ENCODE data around the gene TNFAIP8. TPM values are rescaled to one million over a fixed set of nuclear protein-coding genes. Genes with fewer than 3 reads are reported as not detected.

TNFAIP8 gene
- total RNA-seq, 3 donors from 2014 or later = 275 to 314 (median 282) TPM

DNA sequence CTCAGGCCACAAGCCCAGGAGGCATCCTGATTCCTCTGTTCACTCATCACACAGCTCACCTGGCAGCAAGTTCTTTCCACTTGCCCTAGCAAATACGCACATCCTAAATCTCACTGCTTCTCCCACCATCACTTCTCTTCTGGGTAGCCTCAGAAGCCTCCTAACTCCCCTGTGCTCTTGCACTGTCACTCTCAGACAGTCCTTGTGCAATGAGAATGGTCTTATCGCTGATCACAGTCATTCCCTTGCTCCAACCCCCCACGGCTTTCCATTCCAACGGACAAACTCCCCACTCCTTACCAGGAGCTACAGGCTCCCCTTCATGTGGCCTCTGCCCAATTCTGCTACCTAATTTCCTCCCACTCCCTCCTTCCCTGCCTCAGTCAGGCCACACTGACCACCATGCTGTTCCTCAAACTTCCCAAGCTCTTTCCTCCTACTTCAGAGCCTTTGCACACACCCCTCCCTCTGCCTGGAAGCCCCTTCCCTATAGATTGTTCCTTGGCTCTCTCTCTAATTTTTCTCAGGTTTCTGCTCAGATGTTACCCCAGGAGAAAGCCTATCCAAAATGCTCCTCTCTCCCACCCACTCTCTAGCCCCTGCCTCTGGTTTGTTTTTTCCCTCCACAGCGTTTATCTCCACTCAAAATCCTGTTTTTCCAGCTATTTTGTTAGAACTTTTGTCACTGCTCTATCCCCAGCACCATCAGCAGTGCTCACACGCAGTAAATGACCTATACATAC lies 34.1 kb upstream of the TNFAIP8 start:
- Mint-ChIP-seq H3K4me3 (peak overlapping the region; percentile 55), H3K9me3 (no peaks in the 10 kb centered on the region), H3K27me3 (ENCODE audit: low read depth) (no peaks in the 10 kb centered on the region), H3K36me3 (ENCODE audit: insufficient read depth) (peaks cover 20% of the 10 kb centered on the region), H3K4me1 (ENCODE audit: low read depth) (peaks cover 91% of the 10 kb centered on the region)
- no peak for DNase-seq
- no peak for ATAC-seq

DNA sequence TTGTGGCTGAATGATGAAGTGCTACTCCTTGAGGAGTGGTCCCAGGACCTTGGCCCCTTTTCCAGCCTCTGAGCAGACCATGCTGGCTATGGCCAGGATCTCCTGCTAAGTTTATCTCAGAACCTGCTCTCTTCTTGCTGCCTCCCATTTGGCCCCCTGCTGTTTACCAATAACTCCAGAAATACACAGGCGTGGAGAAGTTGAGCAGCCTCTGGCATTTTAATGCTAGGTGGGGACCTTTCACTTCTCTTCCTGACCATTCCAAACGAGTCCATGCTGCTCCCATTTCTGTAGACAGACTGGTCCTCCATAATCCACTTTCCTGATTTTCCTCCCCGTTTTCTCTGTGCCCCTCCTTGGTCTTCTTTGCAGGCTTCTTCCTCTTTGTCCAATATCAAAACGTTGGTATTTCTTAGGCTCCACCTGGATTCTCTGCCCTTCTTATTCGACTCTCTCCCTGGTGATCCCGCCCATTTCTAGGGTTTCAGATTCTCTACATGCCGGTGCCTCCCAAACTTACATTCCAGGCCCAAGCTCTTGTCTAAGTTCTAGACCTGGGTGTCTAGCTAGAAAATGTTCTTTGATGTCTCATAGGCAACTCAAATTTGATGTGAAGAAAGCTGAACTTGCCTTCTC lies 33.4 kb upstream of the TNFAIP8 start:
- Mint-ChIP-seq H3K27me3 (ENCODE audit: low read depth) (no peaks in the 10 kb centered on the region), H3K4me1 (ENCODE audit: low read depth) (peaks cover 94% of the 10 kb centered on the region), H3K36me3 (ENCODE audit: insufficient read depth) (peaks cover 20% of the 10 kb centered on the region), H3K4me3 (peak overlapping the region; percentile 74), H3K9me3 (no peaks in the 10 kb centered on the region)
- ATAC-seq = no peak
- no peak for DNase-seq

- DNase-seq = no peak
- peaks cover 20% of the 10 kb centered on the region for H3K36me3 Mint-ChIP-seq (ENCODE audit: insufficient read depth)
Observed at GRCh38 chr5:119322948-119323537, 32.8 kb upstream of the TNFAIP8 start.

DNA sequence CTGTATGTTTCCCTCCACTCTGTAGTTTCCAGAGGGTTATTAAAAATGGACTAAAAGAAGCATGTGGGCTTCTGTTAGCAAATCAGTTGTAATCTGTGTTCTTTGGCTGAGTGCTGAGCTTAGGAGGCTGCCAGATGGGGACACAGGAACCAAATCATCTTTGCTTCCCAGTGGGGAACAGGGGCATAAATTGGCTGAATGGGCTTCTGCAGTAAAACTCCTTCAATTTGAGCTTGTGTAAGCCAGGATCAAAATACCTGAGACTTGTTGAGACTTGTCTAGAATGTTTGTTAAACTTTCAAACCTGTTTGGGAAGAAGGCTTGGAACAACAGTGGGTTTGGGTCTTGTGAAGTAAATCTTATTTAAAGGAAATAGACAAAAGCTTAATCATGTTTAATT lies 32.2 kb upstream of the TNFAIP8 start:
- no peak for ATAC-seq
- no peaks in the 10 kb centered on the region for H3K27me3 Mint-ChIP-seq (ENCODE audit: low read depth)
- H3K4me3 Mint-ChIP-seq = no peak overlapping the region
- DNase-seq = no peak
- peaks cover 20% of the 10 kb centered on the region for H3K36me3 Mint-ChIP-seq (ENCODE audit: insufficient read depth)
- no peaks in the 10 kb centered on the region for H3K9me3 Mint-ChIP-seq
- H3K4me1 Mint-ChIP-seq (ENCODE audit: low read depth) = peaks cover 94% of the 10 kb centered on the region

More at GRCh38 chr5:119322948-119323537, 32.8 kb upstream of the TNFAIP8 start:
- H3K27me3 Mint-ChIP-seq (ENCODE audit: low read depth) = no peaks in the 10 kb centered on the region
- peak overlapping the region; percentile 74 for H3K4me3 Mint-ChIP-seq
- peak; percentile 65 to 70 for ATAC-seq
- no peaks in the 10 kb centered on the region for H3K9me3 Mint-ChIP-seq
- H3K4me1 Mint-ChIP-seq (ENCODE audit: low read depth) = peaks cover 94% of the 10 kb centered on the region

- Mint-ChIP-seq H3K27me3 (ENCODE audit: low read depth) (no peaks in the 10 kb centered on the region), H3K9me3 (no peaks in the 10 kb centered on the region), H3K36me3 (ENCODE audit: insufficient read depth) (peaks cover 13% of the 10 kb centered on the region), H3K4me3 (no peak overlapping the region), H3K4me1 (ENCODE audit: low read depth) (peaks cover 94% of the 10 kb centered on the region)
- no peak for ATAC-seq
- DNase-seq = no peak
Observed at GRCh38 chr5:119324842-119325241, 31.0 kb upstream of the TNFAIP8 start.

- peak overlapping the region; percentile 46 for H3K4me3 Mint-ChIP-seq
- DNase-seq = peak; percentile 51
- peaks cover 14% of the 10 kb centered on the region for H3K36me3 Mint-ChIP-seq (ENCODE audit: insufficient read depth)
- H3K4me1 Mint-ChIP-seq (ENCODE audit: low read depth) = peaks cover 94% of the 10 kb centered on the region
- peak; percentile 12 to 18 for ATAC-seq
- H3K9me3 Mint-ChIP-seq = no peaks in the 10 kb centered on the region
- no peaks in the 10 kb centered on the region for H3K27me3 Mint-ChIP-seq (ENCODE audit: low read depth)
Observed at GRCh38 chr5:119327018-119327417, 28.8 kb upstream of the TNFAIP8 start.

DNA sequence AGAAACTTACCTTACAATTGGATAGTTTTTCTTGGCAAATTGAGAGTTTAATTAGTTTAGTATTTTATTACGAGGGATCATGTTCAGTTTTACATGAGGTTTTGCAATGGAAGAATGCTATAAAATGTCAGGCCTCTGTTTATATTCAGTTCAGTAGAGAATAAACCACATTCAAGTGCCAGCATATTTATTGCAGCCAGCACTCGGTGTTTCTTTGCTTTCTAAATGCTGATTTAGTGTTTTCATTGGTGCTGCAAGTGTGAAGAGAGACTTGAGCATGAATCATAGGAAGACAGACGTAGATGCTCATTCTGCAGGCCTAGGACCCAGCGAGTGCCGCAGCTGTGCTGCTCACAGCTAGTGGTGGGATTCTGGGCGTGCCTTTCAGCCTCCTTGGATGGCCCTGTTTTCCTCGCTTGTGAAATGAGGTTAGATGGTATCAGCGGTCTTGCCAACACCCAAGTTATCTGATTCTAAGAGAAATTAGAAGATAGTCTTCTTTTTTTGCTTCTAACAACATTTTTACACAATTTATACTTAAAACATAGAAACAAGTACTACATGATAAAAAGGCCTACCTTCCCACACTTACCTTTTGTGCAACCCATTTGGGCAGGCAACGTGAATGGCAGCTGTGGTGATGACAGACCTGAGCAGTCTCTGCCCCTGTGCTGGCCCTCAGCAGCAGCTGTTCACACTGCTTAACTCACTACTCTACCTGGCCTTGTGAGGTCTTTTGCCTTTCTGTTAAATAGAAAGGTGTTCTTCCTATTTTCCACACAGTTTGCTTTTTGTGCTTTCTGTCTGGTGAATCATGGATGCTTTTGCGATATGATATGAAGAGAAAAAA lies 26.8 kb upstream of the TNFAIP8 start:
- DNase-seq (peak; percentile 52), ATAC-seq (peak; percentile 60 to 65)
- Mint-ChIP-seq H3K4me3 (peak overlapping the region; percentile 57), H3K9me3 (no peaks in the 10 kb centered on the region), H3K4me1 (ENCODE audit: low read depth) (peaks cover 92% of the 10 kb centered on the region), H3K27me3 (ENCODE audit: low read depth) (no peaks in the 10 kb centered on the region), H3K36me3 (ENCODE audit: insufficient read depth) (peaks cover 11% of the 10 kb centered on the region)

DNA sequence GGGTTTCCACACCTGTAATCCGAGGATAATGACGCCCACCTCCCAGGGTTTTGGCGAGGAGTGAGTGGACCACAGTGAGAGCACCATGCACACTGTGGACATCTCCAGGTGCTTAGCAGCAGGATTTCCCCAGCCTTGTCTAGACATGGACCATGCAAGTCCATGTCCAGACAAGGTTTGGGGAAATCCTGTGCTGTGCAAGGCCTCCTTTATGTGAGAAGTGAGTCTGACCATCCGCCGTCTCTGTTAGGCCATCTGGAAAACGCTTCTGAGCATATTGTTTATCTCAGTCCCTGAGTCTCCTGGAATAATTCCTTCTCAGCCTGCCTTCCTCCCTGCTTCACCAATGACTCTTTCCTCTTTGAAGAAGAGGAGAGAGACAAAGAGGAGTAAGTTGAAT lies 26.2 kb upstream of the TNFAIP8 start:
- Mint-ChIP-seq H3K36me3 (ENCODE audit: insufficient read depth) (peaks cover 13% of the 10 kb centered on the region), H3K4me3 (peak overlapping the region; percentile 59), H3K9me3 (no peaks in the 10 kb centered on the region), H3K4me1 (ENCODE audit: low read depth) (peaks cover 89% of the 10 kb centered on the region), H3K27me3 (ENCODE audit: low read depth) (no peaks in the 10 kb centered on the region)
- DNase-seq = no peak
- ATAC-seq = no peak

- Mint-ChIP-seq H3K9me3 (no peaks in the 10 kb centered on the region), H3K4me3 (peak overlapping the region; percentile 59), H3K4me1 (ENCODE audit: low read depth) (peaks cover 93% of the 10 kb centered on the region), H3K27me3 (ENCODE audit: low read depth) (no peaks in the 10 kb centered on the region), H3K36me3 (ENCODE audit: insufficient read depth) (peaks cover 14% of the 10 kb centered on the region)
- DNase-seq = no peak
- peak; percentile 38 to 39 for ATAC-seq
Observed at GRCh38 chr5:119330367-119331183, 25.2 kb upstream of the TNFAIP8 start.

GRCh38 chr5:119331566-119332095 lies 24.2 kb upstream of the TNFAIP8 start:
- Mint-ChIP-seq H3K4me1 (ENCODE audit: low read depth) (peaks cover 93% of the 10 kb centered on the region), H3K36me3 (ENCODE audit: insufficient read depth) (peaks cover 11% of the 10 kb centered on the region), H3K4me3 (peak overlapping the region; percentile 34), H3K27me3 (ENCODE audit: low read depth) (no peaks in the 10 kb centered on the region), H3K9me3 (no peaks in the 10 kb centered on the region)
- no peak for DNase-seq
- no peak for ATAC-seq

GRCh38 chr5:119332208-119332607 lies 23.6 kb upstream of the TNFAIP8 start:
- peak overlapping the region; percentile 86 for H3K4me3 Mint-ChIP-seq
- ATAC-seq (no peak), DNase-seq (no peak)
- no peaks in the 10 kb centered on the region for H3K27me3 Mint-ChIP-seq (ENCODE audit: low read depth)
- H3K4me1 Mint-ChIP-seq (ENCODE audit: low read depth) = peaks cover 93% of the 10 kb centered on the region
- no peaks in the 10 kb centered on the region for H3K9me3 Mint-ChIP-seq
- peaks cover 15% of the 10 kb centered on the region for H3K36me3 Mint-ChIP-seq (ENCODE audit: insufficient read depth)

GRCh38 chr5:119332978-119333401 lies 22.8 kb upstream of the TNFAIP8 start:
- H3K9me3 Mint-ChIP-seq = no peaks in the 10 kb centered on the region
- peak overlapping the region; percentile 86 for H3K4me3 Mint-ChIP-seq
- H3K36me3 Mint-ChIP-seq (ENCODE audit: insufficient read depth) = peaks cover 15% of the 10 kb centered on the region
- ATAC-seq (no peak), DNase-seq (no peak)
- no peaks in the 10 kb centered on the region for H3K27me3 Mint-ChIP-seq (ENCODE audit: low read depth)
- H3K4me1 Mint-ChIP-seq (ENCODE audit: low read depth) = peaks cover 94% of the 10 kb centered on the region

DNA sequence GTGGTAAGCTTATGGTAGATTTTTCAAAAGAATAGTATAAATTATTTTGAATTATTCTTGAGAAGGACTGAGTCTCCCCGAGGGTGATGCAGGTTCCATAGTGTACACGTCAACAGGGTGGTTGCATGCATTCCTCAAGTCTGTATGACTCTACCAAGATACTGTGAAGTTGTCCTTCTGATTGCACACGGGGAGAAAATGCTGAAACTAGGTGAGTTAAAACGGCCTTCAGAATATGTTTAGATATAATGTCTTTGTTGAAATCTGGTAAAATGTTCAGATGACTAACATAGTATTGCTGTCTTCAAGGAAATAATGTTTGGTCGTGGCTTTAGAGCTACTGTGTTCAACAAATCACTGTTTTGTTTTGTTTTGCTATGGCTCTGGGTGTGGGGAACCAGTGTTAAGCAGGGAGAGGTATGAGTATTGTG lies 22.4 kb upstream of the TNFAIP8 start:
- Mint-ChIP-seq H3K27me3 (ENCODE audit: low read depth) (no peaks in the 10 kb centered on the region), H3K36me3 (ENCODE audit: insufficient read depth) (peaks cover 17% of the 10 kb centered on the region), H3K9me3 (no peaks in the 10 kb centered on the region), H3K4me3 (peak overlapping the region; percentile 86), H3K4me1 (ENCODE audit: low read depth) (peaks cover 94% of the 10 kb centered on the region)
- DNase-seq = no peak
- peak; percentile 45 to 52 for ATAC-seq

All from activated T-cell treated with anti-CD3 and anti-CD28 coated beads, Interleukin-2, amount 50 U/mL, for 4 hours (primary cell).